GM12865 (cell line): ENCODE data around the gene BAMBI.
A peak's percentile ranks its signal among the peaks of the same experiment; 100 is the strongest.

ENCODE experiments used
- DNase-seq: peaks from one replicate; pipeline ENCODE4 v3.0.0; 2010; ENCODE audit warnings: low read depth
- H3K4me3 ChIP-seq: 2 replicates; pipeline ENCODE4 v1.5.1; 2011; ENCODE audit warnings: mild to moderate bottlenecking, low read depth, low read length, control low read depth
- TF ChIP-seq, protein P1 (sequence below): IDR thresholded peaks from 2 replicates; pipeline ENCODE4 v1.5.1; 2011; ENCODE audit warnings: low read length, control low read depth, low read depth, inconsistent platforms; ENCODE audit not compliant: insufficient read depth; ENCODE audit errors: missing control alignments

Gene BAMBI

DNA sequence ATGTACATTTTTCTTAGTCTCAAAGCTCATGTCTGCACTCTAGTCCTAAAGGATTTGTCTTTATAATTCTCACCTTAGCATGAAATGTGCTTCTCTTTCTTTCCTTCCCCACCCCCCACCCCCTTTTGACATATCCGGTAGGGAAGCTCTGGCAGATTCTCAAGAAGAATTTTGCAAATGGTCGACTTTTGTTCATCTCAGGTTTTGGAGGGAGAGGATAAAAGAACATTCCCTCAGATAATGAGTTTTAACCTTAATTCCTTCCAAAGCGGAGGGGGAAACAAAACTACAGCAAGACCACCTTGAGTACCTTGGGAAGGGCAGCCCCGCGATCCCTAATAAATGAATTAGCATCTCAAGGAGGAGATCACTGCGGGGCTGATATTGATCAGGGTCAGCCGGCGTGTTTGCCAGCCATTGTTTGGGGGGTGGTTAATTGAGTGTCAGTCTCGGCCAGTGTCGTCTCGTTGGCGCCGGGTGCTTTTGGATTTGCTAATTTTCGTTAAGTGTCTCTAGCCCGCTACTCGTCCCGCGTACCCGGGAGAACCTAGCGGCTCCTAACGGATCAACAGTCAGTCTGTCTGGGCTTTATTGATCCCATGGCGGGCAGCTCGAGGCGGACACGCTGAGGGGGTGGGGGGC is 874 bp upstream of the BAMBI start:
- DNase-seq = peak; percentile 9
- peak overlapping the region; percentile 41; the same call in 1 of the 2 replicates for H3K4me3 ChIP-seq
- TF ChIP-seq, protein P1, sequence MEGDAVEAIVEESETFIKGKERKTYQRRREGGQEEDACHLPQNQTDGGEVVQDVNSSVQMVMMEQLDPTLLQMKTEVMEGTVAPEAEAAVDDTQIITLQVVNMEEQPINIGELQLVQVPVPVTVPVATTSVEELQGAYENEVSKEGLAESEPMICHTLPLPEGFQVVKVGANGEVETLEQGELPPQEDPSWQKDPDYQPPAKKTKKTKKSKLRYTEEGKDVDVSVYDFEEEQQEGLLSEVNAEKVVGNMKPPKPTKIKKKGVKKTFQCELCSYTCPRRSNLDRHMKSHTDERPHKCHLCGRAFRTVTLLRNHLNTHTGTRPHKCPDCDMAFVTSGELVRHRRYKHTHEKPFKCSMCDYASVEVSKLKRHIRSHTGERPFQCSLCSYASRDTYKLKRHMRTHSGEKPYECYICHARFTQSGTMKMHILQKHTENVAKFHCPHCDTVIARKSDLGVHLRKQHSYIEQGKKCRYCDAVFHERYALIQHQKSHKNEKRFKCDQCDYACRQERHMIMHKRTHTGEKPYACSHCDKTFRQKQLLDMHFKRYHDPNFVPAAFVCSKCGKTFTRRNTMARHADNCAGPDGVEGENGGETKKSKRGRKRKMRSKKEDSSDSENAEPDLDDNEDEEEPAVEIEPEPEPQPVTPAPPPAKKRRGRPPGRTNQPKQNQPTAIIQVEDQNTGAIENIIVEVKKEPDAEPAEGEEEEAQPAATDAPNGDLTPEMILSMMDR = no peak

DNA sequence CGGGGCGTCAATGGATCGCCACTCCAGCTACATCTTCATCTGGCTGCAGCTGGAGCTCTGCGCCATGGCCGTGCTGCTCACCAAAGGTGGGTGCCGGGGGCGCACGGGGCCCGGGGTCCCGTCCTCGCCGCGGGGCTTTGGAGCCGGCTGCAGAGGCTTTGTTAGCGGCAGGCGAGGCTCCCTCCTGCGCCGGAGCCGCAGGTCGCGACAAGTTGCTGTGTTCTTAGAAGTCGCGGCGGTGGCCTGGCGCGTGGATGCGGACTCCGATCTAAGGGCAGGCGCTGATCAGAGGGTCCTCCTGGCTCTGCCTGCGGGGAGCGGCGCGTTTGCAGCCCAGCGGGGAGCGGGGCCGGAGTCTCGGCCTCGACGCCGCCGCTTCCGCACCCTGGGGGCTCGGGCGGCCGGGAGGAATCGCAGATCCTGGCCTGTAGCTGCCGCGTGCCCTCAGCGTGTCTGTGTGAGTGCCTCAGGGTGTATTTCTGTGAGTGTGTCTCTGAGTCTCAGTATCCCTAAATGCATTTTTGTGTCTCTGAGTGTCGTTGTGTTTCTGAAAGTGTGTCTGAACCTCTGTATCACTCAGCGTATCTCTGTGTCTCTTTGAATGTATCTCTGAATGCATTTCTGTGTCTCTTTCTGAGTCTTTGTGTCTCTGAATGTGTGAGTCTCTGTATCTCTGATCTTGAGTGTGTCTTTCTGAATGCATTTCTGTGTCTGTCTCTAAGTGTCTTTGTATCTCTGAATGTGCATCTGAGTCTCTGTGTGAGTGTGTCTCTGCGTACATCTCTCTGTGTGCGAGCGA is 766 bp downstream of the BAMBI start:
- peak overlapping the region; percentile 31 for H3K4me3 ChIP-seq
- DNase-seq = peak; percentile 9
- TF ChIP-seq, protein P1 = no peak

DNA sequence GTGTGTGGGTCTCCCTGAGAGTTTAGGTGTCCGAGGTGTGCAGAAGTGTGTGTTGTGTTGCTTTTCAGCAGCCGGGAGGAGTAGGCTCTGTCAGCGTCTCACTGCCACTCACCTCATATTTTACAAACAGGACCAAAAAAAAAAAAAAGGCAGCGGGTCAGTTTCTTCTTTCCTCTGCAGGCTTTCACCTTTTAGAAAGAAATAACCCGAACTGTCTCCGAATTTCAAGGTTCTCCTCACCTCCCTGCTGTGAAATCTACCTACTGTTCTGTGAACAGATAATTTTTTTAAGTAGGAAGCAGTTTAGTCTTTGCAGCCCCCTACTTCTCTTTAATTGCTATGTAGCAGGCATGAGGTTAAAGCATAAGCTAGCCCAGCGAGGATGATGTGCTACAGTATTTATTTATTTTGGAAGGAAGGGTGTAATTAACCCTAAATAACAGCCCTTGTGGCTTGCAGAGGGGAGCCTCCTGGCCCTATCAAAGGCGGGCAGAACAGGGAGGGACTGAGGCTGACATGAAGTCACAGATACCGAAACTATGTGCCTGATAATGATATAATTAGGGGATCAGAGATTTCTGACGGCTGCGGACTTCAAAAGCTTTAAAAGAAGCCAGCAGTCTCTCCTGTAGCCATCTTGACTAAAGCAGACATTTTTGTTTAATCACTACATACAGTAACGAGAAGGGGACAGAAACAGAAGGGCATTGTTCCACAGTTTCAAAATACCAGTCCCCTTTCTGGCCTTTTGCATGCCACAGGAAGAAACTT is 1.6 kb downstream of the BAMBI start:
- DNase-seq = no peak
- TF ChIP-seq, protein P1 = no peak

DNA sequence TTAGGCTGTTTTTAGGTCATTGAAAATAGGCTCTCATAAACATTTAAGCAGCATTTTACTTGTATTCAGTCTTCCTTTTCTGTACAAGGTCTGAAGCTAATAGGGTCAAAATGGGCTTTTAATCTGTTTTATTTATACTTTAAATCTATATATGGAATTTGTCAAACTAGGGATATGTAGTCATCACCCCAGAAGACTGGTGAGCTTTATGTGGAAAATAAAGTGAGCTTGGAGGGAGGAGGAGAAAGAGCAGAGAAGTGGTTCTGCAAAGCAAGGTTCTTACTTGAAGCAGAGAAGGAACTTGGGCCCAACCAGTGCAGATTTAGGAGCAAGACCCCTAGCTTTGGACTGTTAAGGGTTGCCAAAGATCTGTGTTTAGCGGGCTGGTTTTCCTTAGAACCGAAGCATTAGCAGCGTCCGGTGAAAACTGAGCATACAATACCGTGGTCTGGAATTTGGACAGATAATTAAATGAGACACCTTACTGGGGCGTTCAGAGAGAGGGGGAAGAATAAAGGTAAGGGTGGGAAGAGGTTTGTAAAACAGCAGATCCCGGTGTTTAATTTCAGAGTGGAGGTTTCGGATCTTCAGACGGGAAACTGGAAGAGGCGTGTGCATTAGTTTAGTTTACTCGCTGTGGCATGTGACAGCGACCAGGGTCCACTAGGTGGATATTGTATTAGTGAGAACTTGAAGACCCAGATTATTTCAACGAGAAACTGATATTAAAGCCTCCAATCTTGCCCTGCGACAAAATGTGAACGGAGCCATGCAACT is 2.4 kb downstream of the BAMBI start:
- DNase-seq = no peak
- TF ChIP-seq, protein P1 = no peak
- no peak overlapping the region for H3K4me3 ChIP-seq

More for the DNA sequence above, 1.6 kb downstream of the BAMBI start:
- H3K4me3 ChIP-seq = no peak overlapping the region

DNA sequence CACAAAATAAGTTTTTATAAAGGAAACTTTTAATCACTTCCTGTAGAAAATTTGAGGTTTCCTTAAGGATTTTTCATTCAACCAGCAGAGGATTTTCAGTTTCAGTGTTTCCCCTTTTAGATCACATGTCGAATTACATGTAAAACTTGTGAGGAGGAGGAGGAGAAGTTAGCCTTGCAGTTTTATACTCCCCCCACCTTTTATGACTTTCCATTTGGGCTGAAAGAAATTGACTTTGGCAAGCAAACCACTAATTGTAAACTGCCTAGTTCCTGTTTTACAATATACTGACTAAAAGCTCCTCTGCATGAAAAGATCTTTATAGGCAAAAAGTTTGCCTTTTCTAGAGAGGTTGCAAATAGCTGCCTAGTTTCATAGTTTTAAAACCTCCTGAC is 3.0 kb downstream of the BAMBI start:
- DNase-seq = no peak
- TF ChIP-seq, protein P1 = no peak
- no peak overlapping the region for H3K4me3 ChIP-seq

DNA sequence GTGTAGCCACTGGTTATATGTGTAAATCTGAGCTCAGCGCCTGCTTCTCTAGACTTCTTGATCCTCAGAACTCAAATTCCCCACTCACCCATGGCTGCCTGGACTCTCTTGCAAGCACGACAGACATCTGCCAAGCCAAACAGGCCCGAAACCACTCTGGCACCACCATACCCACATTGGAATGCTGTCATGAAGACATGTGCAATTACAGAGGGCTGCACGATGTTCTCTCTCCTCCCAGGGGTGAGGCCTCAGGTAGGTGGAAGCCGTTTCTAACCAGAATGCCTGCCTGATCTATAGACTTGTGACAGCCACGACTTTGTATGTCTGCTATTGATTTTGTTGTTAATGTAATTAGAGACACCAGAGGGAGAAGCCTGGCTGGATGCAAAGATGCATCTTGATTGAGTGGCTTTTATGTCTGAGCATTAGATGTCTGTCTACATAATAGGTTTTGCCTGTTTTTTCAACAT is 4.0 kb downstream of the BAMBI start:
- no peak for DNase-seq
- H3K4me3 ChIP-seq = no peak overlapping the region
- TF ChIP-seq, protein P1 = no peak
